Activated CD4-positive, alpha-beta T cell treated with anti-CD3 and anti-CD28 coated beads, Interleukin-2, amount 50 U/mL, for 16 hours (primary cell): ENCODE data around the gene IFIT3.
"Not testable (repeated sequence)": the region's sequence is repeated elsewhere in the genome, so short reads cannot be mapped to it uniquely, and the experiment has no call there.

Experiments
- DNase-seq: peaks from one replicate; pipeline ENCODE4 v3.0.0-alpha.2; 2020

The IFIT3 gene, protein sequence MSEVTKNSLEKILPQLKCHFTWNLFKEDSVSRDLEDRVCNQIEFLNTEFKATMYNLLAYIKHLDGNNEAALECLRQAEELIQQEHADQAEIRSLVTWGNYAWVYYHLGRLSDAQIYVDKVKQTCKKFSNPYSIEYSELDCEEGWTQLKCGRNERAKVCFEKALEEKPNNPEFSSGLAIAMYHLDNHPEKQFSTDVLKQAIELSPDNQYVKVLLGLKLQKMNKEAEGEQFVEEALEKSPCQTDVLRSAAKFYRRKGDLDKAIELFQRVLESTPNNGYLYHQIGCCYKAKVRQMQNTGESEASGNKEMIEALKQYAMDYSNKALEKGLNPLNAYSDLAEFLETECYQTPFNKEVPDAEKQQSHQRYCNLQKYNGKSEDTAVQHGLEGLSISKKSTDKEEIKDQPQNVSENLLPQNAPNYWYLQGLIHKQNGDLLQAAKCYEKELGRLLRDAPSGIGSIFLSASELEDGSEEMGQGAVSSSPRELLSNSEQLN

DNA sequence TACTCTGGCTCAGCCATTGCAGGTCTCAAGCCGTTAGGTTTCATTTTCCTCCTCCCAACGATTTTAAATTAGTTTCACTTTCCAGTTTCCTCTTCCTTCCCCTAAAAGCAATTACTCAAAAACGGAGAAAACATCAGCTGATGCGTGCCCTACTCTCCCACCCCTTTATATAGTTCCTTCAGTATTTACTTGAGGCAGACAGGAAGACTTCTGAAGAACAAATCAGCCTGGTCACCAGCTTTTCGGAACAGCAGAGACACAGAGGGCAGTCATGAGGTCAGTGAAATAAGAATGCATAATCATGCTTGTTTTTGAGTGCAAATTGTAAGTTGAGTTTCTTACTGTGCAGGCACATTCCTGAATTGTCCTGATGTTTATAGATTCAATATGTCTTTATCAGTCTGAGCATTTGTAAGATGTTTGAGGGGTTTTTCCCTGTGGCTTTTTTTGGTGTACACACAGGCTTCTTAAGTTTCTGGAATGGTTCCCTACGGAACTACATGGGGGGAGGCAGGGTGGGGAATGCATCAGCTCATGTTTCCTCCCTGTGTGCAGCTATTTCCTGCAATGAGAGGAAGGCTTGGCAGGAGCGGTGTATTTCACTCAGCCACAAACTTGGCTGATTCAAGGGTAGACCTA, at the start of gene IFIT3:
IFIT3 (plus strand) TSS at position 195 of the 639 bp plus-strand sequence; CDS start at position 272, 77 bp downstream.
- peak; percentile 33 for DNase-seq

DNA sequence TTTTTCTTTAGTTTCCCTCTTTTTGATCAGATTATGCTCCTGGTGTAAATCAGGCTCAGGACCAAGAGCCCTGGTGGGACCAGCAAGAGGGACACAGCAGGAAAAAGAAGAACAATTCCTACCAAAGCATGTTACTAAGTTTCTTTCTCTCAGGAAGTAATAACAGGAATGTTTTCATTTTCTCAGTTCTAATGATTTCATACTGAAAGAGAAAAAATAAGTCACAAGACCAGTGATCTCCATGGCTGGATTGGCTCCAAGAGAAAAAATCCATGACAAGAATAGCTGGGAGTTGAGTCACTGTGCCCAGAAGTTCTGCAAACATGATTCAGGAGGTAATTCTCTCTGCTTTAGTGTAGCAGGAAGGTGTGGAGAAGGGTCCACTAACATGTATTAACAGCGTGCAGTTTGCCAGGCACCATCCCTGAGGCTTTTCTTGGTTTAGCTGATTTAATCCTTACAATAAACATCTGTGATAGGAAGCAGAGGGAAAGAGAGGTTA, 49.7 kb upstream of the IFIT3 start:
- DNase-seq, result no peak

DNA sequence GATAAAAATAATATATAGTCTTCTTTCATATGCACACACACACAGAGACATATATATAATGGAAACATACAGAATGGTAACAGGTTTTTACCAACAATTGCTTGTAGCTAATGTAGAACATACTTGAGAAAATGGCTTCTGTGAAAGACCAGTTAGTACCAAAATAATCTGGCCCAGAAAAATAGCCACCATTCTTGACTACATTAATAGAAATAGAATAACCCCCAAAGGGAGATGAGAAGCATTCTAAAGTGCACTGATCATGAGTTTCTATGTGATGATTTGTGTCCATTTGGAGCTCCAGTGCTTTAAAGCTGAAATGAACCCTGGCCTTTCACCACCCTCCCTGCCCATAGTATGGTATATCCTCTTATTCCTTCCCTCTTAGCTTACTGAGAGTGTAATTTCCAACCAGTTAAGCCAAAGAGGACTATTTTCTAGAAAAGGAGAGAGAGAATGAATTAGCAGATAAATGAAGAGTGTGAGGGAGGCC, 48.9 kb upstream of the IFIT3 start:
- no peak for DNase-seq

DNA sequence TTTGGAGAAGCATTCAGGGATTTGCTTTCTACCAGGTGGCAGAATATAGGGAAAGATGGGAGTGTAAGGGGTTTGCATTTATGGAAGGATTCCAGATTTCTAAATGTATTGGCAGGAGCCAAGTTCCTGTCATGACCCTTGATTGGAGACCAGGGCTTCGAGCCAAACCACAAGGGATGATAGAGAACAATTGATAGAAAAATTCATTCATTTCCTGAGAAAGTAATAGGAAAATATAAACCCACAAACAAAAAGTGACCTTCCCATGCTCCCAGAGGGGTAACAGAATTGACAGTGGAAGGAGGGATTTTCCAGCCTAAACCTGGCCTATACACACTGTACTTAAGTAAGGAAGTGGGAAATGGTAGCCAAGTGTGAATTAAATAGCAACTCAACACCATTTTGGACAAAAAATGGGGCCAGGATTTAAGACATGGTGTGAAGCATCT, 48.4 kb upstream of the IFIT3 start:
- DNase-seq, result no peak

DNA sequence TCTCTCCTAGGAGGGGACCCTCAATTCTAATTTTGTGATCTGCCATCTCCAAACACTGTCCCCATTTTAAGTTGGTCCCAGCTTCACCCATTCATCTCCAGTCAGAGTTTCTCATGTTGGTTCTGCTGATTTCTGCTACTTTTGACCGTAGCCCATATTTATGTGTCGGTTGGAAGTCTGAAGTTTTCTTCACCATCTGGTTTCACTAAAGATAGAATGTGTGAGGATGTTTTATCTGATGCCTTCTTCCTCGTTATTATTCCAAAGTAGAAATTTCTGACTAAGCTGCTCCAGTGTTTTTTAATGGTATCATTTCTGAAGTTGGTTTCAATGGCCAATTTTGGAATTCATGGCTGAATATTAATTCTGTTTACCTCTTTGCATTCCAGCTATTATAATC, 47.3 kb upstream of the IFIT3 start:
- DNase-seq, result no peak

DNA sequence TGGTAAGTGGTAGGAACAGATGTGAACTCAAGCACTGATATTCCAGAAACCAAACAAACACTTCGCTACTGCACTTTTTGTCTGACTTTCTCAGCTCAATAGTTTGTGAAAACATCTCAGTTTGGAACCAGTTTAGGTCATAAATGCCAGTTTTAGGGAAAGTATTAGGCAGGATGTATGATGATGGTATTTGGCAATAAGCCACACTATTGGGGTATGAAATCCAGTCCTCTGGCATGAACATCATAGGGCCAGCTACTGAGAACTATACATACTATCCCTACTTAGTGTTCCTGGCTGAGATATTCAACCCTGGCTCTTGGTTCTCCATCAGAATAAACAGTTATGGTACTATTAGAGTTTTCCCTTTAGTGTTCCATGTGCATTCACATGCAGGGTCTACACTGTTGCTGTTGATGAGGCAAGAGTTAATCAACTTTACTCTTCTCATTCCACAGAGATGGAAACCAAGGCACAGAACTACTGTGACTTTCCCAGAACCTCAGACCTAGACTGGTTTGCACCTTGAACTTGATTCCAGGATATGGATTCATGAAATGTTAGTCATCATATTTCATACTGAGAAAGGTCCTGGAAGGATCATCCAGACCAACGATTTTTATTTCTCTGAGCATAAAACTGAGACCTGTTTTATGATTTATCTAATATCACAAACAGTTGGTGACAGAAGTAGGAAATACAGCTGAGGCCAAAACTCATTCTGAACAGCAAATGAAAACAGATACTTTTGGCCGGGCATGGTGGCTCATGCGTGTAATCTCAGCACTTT, 46.0 kb upstream of the IFIT3 start:
- DNase-seq, result no peak

DNA sequence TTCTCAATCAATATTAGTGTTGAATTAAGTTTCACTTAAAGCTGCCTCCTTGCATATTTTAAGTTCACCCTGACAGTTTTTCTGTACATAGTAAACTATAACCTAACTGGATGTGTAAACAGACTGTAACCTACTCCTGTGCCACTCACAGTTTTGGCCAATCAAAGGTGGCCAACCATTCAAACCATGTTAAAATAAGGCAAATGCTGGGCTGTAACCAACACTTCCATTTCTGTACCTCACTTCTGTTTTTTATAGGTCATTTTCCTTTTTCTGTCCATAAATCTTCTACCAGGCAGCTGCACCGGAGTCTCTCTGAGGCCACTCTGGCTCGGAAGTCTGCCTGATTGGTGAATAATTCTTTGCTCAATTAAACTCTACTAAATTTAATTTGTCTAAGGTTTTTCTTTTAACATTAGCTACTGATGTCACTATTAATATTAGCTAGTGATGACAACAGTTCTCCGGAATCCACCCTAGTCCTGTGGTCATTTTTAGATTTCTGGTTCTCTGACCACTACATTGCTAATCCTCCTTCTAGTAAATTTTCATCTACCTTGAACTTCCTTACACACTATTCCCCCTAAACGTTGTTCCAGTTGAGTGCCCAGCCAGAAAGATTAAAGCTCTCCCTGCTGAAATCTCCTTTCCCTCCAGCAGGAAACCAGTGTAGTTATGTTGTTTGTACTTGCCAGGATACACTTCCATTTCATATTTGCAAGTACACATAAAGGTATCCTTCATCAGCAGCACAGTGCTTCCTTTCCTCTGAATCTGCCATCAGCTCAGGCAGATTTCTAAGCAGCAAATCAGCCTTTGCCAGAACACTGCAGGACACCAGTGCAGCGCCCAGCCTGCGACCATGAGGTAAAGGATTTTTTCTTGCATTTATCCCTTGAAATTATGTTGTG, 44.5 kb upstream of the IFIT3 start:
- no peak for DNase-seq

DNA sequence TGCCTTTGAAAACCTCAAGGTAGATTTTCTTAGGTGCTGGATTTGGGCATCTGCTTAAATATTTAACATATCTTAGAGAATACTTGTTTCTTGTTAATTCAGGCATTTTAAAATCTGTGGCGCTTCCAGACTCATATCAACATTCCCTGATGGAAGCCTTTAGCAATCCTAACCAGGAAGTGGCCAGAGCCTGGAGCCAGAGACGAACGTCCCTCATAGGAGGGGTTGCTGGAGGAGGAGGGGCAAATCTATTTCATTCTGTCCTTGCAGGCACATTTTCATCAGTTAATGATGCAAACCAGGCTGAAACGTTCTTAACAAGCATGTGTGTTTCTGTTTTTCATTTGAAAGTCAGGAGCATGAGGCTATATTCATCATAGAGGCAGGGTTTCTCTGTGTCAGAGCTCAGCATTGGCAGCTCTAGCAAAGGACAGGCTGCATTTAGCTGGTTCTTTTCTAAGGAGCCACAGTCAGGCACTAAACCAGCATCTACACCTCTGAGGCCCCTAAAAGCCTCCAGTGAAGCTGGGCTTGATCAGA, 43.8 kb upstream of the IFIT3 start:
- DNase-seq, result no peak

DNA sequence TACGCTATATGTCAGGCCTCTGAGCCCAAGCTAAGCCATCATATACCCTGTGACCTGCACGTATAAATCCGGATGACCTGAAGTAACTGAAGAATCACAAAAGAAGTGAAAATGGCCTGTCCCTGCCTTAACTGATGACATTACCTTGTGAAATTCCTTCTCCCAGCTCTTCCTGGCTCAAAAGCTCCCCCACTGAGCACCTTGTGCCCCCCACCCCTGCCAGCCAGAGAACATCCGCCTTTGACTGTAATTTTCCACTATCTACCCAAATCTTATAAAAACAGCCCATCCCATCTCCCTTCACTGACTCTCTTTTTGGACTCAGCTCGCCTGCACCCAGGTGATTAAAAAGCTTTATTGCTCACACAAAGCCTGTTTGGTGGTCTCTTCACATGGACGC, 43.1 kb upstream of the IFIT3 start:
- not testable (repeated sequence) for DNase-seq

DNA sequence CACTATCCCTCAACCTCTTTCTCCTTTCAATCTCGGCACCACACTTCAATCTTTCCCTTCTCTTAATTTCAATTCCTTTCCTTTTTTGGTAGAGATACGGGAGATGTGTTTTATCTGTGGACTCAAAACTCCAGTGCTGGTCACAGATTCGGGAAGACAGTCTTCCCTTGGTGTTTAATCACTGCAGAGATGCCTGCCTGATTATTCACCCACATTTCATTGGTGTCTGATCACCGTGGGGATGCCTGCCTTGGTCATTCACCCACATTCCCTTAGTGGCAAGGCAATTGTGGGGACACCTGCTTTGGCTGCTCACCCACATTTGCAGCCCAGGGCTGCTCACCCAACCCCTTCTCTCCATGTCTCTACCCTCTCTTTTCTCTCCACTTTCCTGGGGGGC, 42.5 kb upstream of the IFIT3 start:
- DNase-seq, result not testable (repeated sequence)

DNA sequence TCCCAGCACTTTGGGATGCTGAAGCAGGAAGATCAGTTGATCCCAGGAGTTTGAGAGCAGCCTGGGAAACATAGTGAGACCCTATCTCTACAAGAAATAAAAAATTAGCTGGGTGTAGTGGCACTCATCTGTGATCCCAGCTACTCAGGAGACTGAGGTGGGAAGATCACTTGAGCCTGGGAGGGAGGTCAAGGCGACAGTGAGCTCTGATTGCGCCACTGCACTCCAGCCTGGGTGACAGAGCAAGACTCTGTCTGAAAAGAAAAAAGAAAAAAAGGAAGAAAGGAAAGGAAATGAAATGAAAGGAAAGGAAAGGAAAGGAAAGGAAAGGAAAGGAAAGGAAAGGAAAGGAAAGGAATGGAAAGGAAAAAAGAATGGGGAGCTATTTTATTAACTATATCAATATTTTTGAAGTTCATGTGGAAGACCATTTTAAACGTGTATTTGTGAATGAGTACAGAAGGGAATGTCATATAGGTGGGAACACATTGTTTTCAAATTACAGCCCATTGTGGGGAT, 33.0 kb upstream of the IFIT3 start:
- no peak for DNase-seq

DNA sequence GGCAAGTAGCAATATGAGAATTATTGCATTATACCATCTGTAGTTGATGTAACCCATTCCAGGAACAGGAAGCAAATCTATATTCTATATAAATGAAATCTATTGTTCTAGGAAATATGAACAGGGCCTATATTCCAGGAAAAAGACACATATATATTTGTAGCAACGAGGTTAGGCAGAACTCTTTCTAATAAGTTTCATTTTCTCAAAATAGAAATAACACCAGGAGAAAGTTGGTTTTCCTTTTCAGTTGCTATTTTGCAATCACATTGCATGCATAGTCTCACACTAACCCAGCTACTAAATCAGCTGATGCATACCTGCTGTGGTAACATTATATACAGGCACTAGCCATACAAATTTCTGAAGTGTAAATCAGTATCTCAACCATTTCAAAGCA, 32.2 kb upstream of the IFIT3 start:
- peak; percentile 43 for DNase-seq

DNA sequence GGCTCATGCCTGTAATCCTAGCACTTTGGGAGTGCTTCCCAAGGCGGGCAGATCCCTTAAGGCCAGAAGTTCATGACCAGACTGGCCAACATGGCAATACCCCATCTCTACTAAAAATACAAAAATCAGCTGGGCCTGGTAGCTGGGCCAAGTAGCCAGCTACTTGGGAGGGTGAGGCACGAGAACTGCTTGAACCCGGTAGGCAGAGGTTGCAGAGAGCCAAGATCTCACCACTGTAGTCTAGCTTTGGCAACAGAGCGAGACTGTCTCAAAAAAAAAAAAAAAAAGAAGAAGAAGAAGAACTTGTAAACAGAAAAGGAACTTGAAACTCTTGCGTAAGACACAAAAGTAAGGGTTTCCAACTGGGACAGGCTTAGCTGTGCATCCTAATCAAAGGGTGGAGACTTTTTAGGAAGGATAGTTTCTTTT, 31.6 kb upstream of the IFIT3 start:
- no peak for DNase-seq

DNA sequence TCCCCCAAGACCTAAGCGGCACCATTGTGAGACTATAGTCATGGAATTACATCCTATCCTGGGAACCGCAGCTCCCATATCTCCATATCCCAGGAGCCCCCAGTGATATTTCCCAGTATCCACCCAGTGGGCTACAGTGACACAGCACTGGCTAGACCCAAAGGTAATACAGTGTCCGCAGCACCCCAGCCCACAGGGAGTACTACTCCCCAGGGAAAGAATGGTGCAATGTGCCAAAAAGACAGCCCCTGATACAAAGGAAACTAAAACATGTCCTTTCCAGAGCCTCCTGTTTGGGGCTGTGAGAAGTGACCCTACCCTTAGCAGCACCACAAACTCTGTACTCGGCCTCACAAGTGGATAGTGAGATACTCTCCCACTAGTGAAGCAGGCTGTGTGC, 30.4 kb upstream of the IFIT3 start:
- DNase-seq, result no peak

DNA sequence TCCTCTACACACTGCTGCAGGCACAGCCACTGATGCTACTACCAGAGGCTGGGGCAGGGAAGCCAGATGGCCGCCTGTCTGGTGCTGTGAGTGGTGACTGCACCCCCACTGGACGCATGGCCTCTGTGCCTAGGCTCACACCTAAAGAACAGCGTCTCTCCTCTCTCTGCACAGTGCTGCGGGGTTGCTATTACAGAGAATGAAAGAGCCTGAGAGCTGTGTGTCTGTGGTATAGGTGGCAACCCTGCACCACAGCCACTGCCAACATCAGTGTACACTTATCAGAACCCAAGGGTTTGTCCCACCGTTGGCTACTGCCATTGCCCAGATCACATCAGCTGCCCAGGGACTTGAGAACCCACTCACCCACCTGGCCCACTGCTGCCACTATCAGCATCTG, 30.0 kb upstream of the IFIT3 start:
- DNase-seq, result no peak

DNA sequence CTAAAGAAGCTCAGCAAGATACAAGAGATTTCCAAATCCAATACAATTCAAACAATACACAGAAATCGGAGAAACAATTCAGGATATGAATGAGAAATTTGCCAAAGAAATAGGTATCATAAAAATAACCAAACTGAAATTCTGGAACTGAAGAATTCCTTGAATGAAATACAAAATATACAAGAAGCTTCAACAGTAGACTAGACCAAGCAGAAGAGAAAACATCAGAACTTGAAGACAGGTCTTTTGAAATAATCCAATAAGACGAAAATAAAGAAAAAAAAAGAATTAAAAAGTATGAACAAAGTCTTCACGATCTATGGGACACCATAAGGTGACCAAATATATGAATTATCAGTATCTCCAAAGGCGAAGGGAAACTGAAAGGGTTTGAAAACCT, 28.8 kb upstream of the IFIT3 start:
- DNase-seq, result no peak

DNA sequence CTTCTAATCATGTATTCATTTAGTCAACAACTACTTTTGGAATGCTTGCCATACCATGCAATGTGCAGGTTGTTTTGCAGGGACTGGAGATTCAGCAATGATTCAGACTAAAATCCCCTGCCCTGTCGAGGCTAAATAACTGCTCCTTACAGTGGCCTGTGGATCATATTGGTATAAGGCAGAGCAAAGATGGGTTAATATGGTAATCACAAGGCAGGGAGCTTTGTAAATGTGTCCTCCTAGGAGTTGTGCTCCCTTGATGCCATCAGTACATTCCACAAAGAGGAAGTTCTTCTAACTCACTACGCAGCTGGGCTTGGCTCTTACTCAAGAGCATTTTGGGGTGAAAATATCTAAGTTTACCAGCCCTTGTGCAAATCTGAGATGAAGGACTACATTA, 26.6 kb upstream of the IFIT3 start:
- peak; percentile 8 for DNase-seq

DNA sequence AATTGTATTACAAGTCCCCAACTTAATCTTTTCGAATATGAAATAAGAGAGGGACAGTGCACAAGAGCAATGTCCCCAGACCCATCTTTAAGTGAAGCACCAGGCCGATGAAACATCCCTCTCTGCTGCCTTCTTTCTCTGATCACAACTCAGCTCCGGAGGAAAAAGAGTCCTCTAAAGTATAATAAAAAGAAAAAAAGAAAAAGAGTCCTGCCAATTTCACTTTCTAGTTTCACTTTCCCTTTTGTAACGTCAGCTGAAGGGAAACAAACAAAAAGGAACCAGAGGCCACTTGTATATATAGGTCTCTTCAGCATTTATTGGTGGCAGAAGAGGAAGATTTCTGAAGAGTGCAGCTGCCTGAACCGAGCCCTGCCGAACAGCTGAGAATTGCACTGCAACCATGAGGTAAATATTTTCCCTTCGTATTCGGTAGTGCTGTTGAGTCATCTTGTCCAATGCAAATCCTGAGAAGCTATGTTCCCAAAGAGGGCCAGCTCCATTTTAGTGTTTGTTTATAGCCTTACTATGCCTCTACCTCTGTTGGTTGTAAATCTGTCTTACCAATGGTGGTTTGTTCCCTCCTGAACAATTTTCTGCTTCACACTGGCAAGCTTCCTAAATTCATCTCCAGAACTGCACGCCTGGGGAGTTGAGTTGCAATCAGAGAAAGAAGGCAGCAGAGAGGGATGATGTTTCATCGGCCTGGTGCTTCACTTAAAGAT, 25.9 kb upstream of the IFIT3 start, which contains the start of gene IFIT2:
IFIT2 (plus strand) TSS at position 326 of the 725 bp plus-strand sequence; CDS start at position 404, 78 bp downstream.
- DNase-seq, result peak; percentile 35

DNA sequence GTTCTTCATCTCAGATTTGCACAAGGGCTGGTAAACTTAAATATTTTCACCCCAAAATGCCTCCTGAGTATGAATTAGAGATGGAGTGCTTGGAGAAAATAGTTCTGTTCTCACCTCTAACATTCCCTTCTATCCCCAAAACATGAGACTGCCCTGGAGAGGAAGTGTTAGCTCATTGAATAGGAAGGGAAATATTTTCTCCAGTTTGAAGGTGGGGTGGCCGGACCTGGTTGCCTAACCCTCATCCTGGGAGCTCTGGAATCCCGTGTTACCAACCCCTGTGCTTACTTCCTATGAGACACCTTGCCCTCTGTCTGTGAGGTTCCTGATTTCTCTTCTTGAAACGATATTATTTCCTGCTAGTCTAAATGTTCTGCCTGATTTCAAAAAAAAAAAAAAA, 25.2 kb upstream of the IFIT3 start:
- no peak for DNase-seq

DNA sequence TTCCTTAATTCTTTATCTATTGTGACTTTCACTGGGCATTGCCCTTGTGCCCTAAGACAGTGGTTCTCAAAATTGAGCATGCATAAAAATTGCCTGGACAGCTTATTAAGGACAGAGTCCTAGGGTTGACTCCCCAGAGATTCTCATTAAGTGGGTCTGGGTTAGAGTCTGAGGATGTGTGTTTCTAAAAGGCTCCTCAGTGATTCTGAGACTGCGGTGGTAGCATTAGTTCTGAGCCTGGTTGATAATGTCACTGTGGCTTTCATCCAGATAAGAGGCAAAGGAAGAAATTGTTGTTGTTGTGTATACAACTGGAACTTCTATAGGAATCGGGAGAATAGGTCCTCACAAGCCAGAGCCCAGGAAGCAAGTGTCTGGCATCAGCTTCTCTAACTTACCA, 24.6 kb upstream of the IFIT3 start:
- no peak for DNase-seq

DNA sequence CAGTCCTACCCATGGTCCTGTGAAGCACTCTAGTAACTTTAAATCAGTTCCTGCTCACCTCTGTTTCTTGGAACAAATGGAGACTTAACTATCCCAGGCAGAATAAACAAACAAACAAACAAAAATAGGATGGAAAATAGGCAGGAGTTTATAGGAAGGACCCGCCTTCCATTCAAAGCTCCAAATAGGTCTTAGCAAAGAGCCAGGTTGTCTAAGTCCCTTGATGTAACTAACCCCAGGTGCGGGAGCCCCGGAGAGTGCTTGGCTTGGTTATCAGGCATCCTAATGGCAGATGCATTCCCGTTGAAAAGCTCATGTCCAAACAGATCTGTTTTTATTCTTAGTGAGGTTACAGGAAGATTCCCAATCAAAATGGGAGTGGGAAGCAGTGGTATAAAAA, 23.8 kb upstream of the IFIT3 start:
- DNase-seq, result no peak
